HEK293T (cell line): ENCODE results near the gene SIM1.

Experiments used
- BHLHE40 ChIP-seq: fragments of 450-650 bp; IDR thresholded peaks from 2 replicates; pipeline ENCODE4 v1.6.1; 2016; ENCODE audit warnings: mild to moderate bottlenecking, moderate library complexity, borderline replicate concordance
- ELF4 ChIP-seq: fragments of 450-650 bp; IDR thresholded peaks from 2 replicates; pipeline ENCODE4 v1.6.1; 2017; ENCODE audit warnings: antibody characterized with exemption
- FOXA1 ChIP-seq: fragments of 450-650 bp; IDR thresholded peaks from 2 replicates; pipeline ENCODE4 v1.6.1; 2016; ENCODE audit warnings: mild to moderate bottlenecking
- FOXM1 ChIP-seq: fragments of 450-650 bp; IDR thresholded peaks from 2 replicates; pipeline ENCODE4 v1.6.1; 2017; ENCODE audit warnings: mild to moderate bottlenecking, borderline replicate concordance
- HDGF ChIP-seq: fragments of 450-650 bp; IDR thresholded peaks from 2 replicates; pipeline ENCODE4 v1.6.1; 2017; ENCODE audit warnings: antibody characterized with exemption, borderline replicate concordance
- NFRKB ChIP-seq: fragments of 450-650 bp; IDR thresholded peaks from 2 replicates; pipeline ENCODE4 v1.6.1; 2016; ENCODE audit warnings: mild to moderate bottlenecking, moderate library complexity
- PKNOX1 ChIP-seq: fragments of 450-650 bp; IDR thresholded peaks from 2 replicates; pipeline ENCODE4 v1.6.1; 2016
- SP1 ChIP-seq: fragments of 450-650 bp; IDR thresholded peaks from 2 replicates; pipeline ENCODE4 v1.6.1; 2017

GRCh38 chr6:100378576-100378975 lies 86.1 kb downstream of the SIM1 start:
- TF ChIP-seq HDGF: no peak
- no peak for TF ChIP-seq FOXM1
- TF ChIP-seq PKNOX1: no peak
- no peak for TF ChIP-seq FOXA1
- no peak for TF ChIP-seq SP1
- no peak for TF ChIP-seq BHLHE40
- no peak for TF ChIP-seq NFRKB
- no peak for TF ChIP-seq ELF4
